Aorta (tissue), 5 donors: ENCODE results near the gene JARID2. TPM values are rescaled to one million over a fixed set of nuclear protein-coding genes. Genes with fewer than 3 reads are reported as not detected.

Experiments
- ATAC-seq: fragments of 200-7000 bp; cut with Tn5 transposase; one replicate; pipeline ENCODE4 v1.9.1; 2022; ENCODE audit warnings: moderate library complexity; ENCODE audit not compliant: low FRiP score
- DNase-seq, 2 donors: peaks; one replicate each; pipeline ENCODE4 v3.0.0-alpha.2; 2020
- H3K27ac ChIP-seq, 2 donors: one replicate each; pipeline ENCODE4 v1.5.1; 2013; ENCODE audit warnings: low read length in 2 of 2, mild to moderate bottlenecking in 2 of 2, moderate library complexity in 2 of 2, control low read depth in 1 of 2, inconsistent platforms in 1 of 2, low read depth in 1 of 2
- H3K27me3 ChIP-seq, 2 donors: one replicate each; pipeline ENCODE4 v1.6.1; 2013; ENCODE audit warnings: control low read depth in 1 of 2, low read length in 1 of 2, mild to moderate bottlenecking in 1 of 2, moderate library complexity in 1 of 2; ENCODE audit not compliant: insufficient read depth in 2 of 2, control insufficient read depth in 1 of 2
- H3K36me3 ChIP-seq, 2 donors: one replicate each; pipeline ENCODE4 v1.6.1; 2013; ENCODE audit warnings: control low read depth in 1 of 2, low read length in 1 of 2, mild to moderate bottlenecking in 1 of 2; ENCODE audit not compliant: insufficient read depth in 2 of 2, control insufficient read depth in 1 of 2
- H3K4me1 ChIP-seq, 2 donors: one replicate each; pipeline ENCODE4 v1.6.1; 2013; ENCODE audit warnings: low read length in 2 of 2, control low read depth in 1 of 2, mild to moderate bottlenecking in 1 of 2, moderate library complexity in 1 of 2; ENCODE audit not compliant: insufficient read depth in 2 of 2, control insufficient read depth in 1 of 2
- H3K4me3 ChIP-seq, 2 donors: one replicate each; pipeline ENCODE4 v1.5.1; 2013; ENCODE audit warnings: low read length in 2 of 2, control low read depth in 1 of 2, mild to moderate bottlenecking in 1 of 2
- H3K9me3 ChIP-seq: one replicate; pipeline ENCODE4 v1.6.1; 2013; ENCODE audit warnings: mild to moderate bottlenecking, low read length; ENCODE audit not compliant: control insufficient read depth
- WGBS, 2 donors: extraction: QIAGEN DNeasy Blood & Tissue Kit; methylation state at CpG; one replicate each; pipeline ENCODE4 v1.1.7; 2013; 5-methylcytosine and 5-hydroxymethylcytosine counted together
- intact Hi-C, 2 donors: fragments of 100-400 bp; cut with DNase I; formaldehyde crosslinking; loops; one replicate each; pipeline versions ENCODE4 v1.14.2 to v1.15.0; 2022
- polyA plus RNA-seq, 2 donors: library from polyadenylated mRNA; stranded (reverse); fragments of 200-250 nt; gene quantifications; one replicate each; pipeline ENCODE4 v1.2.3, GENCODE V29; 2013
- total RNA-seq, 2 donors: library from RNA; stranded (reverse); fragmentation: NEBNext Ultra II Directional; extraction: Animal tissue kit (Norgen Biotek cat#: 25700); gene quantifications; one replicate each; pipeline ENCODE4 v1.2.1, GENCODE V29; 2021
- donor health status: healthy with polysubstance abuse.
- donor health status: Bipolar disorder and iron deficiency.
- donor health status: DM: no; HTN: no; CAD: no.
- donor health status: DM: no; HTN: no; CAD: no.
- donor health status: DM: yes; HTN: yes; CAD: no.

The JARID2 gene
- total and polyA plus RNA-seq, 4 donors, result 0.88 to 13.0 (median 7.1) TPM

- WGBS, 2 donors, result 92% methylated on average over 8 of the region's 8 CpGs
These were observed 78.6 kb downstream of the JARID2 start for GRCh38 chr6:15324427-15324985.

GRCh38 chr6:15325540-15325955 is 79.7 kb downstream of the JARID2 start:
- intact Hi-C loops, result no loop called here
- no peaks in the 10 kb centered on the region for H3K4me1 ChIP-seq
- DNase-seq (no peak), ATAC-seq (no peak)
- H3K27me3 ChIP-seq, result no peaks in the 10 kb centered on the region
- no peaks in the 10 kb centered on the region for H3K9me3 ChIP-seq
- H3K27ac ChIP-seq, result no peak overlapping the region
- WGBS, 2 donors, result 78 to 94% methylated on average over 5 of the region's 5 CpGs
- H3K36me3 ChIP-seq, result no peaks in the 10 kb centered on the region
- H3K4me3 ChIP-seq, result no peak overlapping the region

More at GRCh38 chr6:15324427-15324985, 78.6 kb downstream of the JARID2 start:
- ATAC-seq, result no peak
- H3K9me3 ChIP-seq, result no peaks in the 10 kb centered on the region
- no peak overlapping the region for H3K27ac ChIP-seq
- DNase-seq, result no peak
- no peak overlapping the region for H3K4me3 ChIP-seq
- H3K27me3 ChIP-seq, result no peaks in the 10 kb centered on the region
- H3K4me1 ChIP-seq, result no peaks in the 10 kb centered on the region
- intact Hi-C loops, result no loop called here
- H3K36me3 ChIP-seq, result no peaks in the 10 kb centered on the region

- H3K4me1 ChIP-seq, result no peaks in the 10 kb centered on the region
These were observed 80.3 kb downstream of the JARID2 start for GRCh38 chr6:15326067-15326614.

GRCh38 chr6:15327271-15327670 is 81.4 kb downstream of the JARID2 start:
- no peak overlapping the region for H3K4me3 ChIP-seq
- WGBS, 2 donors, result 87 to 92% methylated on average over 7 of the region's 7 CpGs
- no peaks in the 10 kb centered on the region for H3K27me3 ChIP-seq
- H3K36me3 ChIP-seq, result no peaks in the 10 kb centered on the region
- ATAC-seq (no peak), DNase-seq (no peak)
- no peaks in the 10 kb centered on the region for H3K9me3 ChIP-seq
- intact Hi-C loops, result no loop called here
- no peak overlapping the region for H3K27ac ChIP-seq
- H3K4me1 ChIP-seq, result no peaks in the 10 kb centered on the region

More at GRCh38 chr6:15326067-15326614, 80.3 kb downstream of the JARID2 start:
- 38 to 55% methylated on average over 6 of the region's 6 CpGs for WGBS, 2 donors
- H3K27me3 ChIP-seq, result no peaks in the 10 kb centered on the region
- H3K36me3 ChIP-seq, result no peaks in the 10 kb centered on the region
- intact Hi-C loops, result no loop called here
- no peak for DNase-seq
- H3K9me3 ChIP-seq, result no peaks in the 10 kb centered on the region
- no peak overlapping the region for H3K4me3 ChIP-seq
- no peak overlapping the region for H3K27ac ChIP-seq
- no peak for ATAC-seq

- no peaks in the 10 kb centered on the region for H3K27me3 ChIP-seq
- H3K27ac ChIP-seq, result no peak overlapping the region
- WGBS, 2 donors, result 87 to 89% methylated on average over 4 of the region's 4 CpGs
- no peak for ATAC-seq
- H3K4me1 ChIP-seq, result no peaks in the 10 kb centered on the region
- intact Hi-C loops, result no loop called here
- no peaks in the 10 kb centered on the region for H3K9me3 ChIP-seq
- H3K36me3 ChIP-seq, result no peaks in the 10 kb centered on the region
- no peak for DNase-seq
- H3K4me3 ChIP-seq, result no peak overlapping the region
These were observed 83.4 kb downstream of the JARID2 start for GRCh38 chr6:15329197-15329671.

- no peak for DNase-seq
- intact Hi-C loops, result no loop called here
- H3K9me3 ChIP-seq, result no peaks in the 10 kb centered on the region
- ATAC-seq, result no peak
- WGBS, 2 donors, result 72 to 80% methylated on average over 8 of the region's 8 CpGs
- H3K4me1 ChIP-seq, result no peaks in the 10 kb centered on the region
- H3K4me3 ChIP-seq, result no peak overlapping the region
- H3K27ac ChIP-seq, result no peak overlapping the region
- H3K27me3 ChIP-seq, result no peaks in the 10 kb centered on the region
- no peaks in the 10 kb centered on the region for H3K36me3 ChIP-seq
These were observed 84.5 kb downstream of the JARID2 start for GRCh38 chr6:15330174-15330944.

GRCh38 chr6:15331143-15331542 is 85.3 kb downstream of the JARID2 start:
- intact Hi-C loops, result no loop called here
- no peak for ATAC-seq

GRCh38 chr6:15331629-15332251 is 85.9 kb downstream of the JARID2 start:
- intact Hi-C loops, result no loop called here
- Histone ChIP-seq H3K4me1 (no peaks in the 10 kb centered on the region), H3K4me3 (no peak overlapping the region), H3K27ac (no peak overlapping the region), H3K36me3 (no peaks in the 10 kb centered on the region), H3K27me3 (no peaks in the 10 kb centered on the region), H3K9me3 (no peaks in the 10 kb centered on the region)
- DNase-seq (no peak), ATAC-seq (no peak)
- WGBS, 2 donors, result 95 to 96% methylated on average over 13 of the region's 13 CpGs

More at GRCh38 chr6:15331143-15331542, 85.3 kb downstream of the JARID2 start:
- H3K27ac ChIP-seq, result no peak overlapping the region
- H3K9me3 ChIP-seq, result no peaks in the 10 kb centered on the region
- no peaks in the 10 kb centered on the region for H3K36me3 ChIP-seq
- no peaks in the 10 kb centered on the region for H3K27me3 ChIP-seq
- DNase-seq, result no peak
- no peak overlapping the region for H3K4me3 ChIP-seq
- no peaks in the 10 kb centered on the region for H3K4me1 ChIP-seq
